Measurements from ENCODE around the gene EMILIN3.
A peak's percentile ranks its signal among the peaks of the same experiment; 100 is the strongest.
"Not testable (repeated sequence)": the region's sequence is repeated elsewhere in the genome, so short reads cannot be mapped to it uniquely, and the experiment has no call there.

EMILIN3 gene

GRCh38 chr20:41316602-41317545 lies 49.7 kb downstream of the EMILIN3 start:
- peak; percentile 87 for DNase-seq (ENCODE audit: low spot score)

GRCh38 chr20:41316051-41316450 lies 50.6 kb downstream of the EMILIN3 start:
- DNase-seq (ENCODE audit: low spot score), result no peak

- no peak for DNase-seq (ENCODE audit: low spot score)
These were observed 52.2 kb downstream of the EMILIN3 start for GRCh38 chr20:41314386-41314785.

GRCh38 chr20:41312009-41312408 lies 54.6 kb downstream of the EMILIN3 start:
- DNase-seq (ENCODE audit: low spot score), result not testable (repeated sequence)

All from ecto neural progenitor cell (in vitro differentiated cells).